ENCODE data around the gene RERE.

- TF ChIP-seq REST (IDR thresholded peaks at IDR 0.05; ENCODE audit: low read depth) (no peak), ZNF274 (IDR thresholded peaks at IDR 0.05; ENCODE audit: low read depth, low read length) (no peak), POLR2AphosphoS5 (IDR thresholded peaks at IDR 0.05; ENCODE audit: low read depth, low read length) (no peak)
These were observed 31.4 kb upstream of the RERE start for GRCh38 chr1:8848663-8849386.
